Measurements from ENCODE around the gene HCN3.

The HCN3 gene

DNA sequence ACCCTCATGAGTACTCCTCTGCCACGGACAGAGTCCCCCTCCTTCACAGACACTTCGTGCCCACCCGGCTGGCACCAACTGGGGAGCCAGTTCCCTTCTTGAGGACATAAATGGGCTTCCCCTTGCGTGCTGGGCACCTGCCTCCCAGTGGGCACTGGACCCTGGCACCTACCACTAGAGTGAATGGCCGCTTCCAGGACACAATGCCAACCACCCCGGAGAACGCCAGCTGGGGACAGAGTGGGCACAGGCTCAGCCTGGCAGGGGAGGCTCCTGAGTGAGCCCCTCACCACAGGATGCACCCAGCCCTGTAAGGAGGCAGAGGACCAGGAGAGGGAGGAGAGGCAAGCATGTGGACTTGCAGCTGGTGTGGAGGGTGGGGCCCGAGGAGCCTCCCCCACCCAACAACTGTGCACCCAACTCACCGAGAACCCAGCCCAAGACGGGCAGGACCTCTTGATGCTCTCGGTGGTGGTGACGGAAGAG, 23.0 kb upstream of the HCN3 start:
- peak in 6 of 56 donors; percentile 15 to 48 (median 34) for DNase-seq

DNA sequence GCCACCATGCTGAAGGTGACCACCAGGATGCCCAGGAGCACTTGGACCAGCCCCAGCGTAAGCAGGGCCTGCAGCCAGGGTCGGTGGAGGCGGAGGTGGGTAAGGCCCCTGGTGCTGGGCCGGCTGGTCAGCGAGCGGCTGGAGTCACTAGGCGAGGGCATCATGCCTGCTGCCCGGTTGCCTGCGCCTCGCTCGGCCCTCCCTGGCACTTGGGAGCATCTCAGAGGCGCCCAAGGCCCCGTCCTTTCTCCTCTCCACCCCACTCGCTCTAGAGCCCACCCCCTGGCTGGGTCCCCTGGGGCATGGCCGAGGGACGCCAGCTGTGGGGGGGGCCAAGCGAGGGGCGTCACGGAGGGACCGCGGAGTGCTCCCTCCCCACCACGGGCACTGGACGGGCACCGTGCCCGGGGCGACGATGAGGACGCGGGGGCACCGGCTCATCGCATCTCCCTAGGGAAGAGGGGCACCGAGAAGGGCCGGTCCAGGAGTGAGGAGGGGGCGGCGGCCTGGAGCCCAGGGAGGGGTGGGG, 22.5 kb upstream of the HCN3 start:
- DNase-seq: peak in 15 of 56 donors; percentile 20 to 84 (median 53)

DNA sequence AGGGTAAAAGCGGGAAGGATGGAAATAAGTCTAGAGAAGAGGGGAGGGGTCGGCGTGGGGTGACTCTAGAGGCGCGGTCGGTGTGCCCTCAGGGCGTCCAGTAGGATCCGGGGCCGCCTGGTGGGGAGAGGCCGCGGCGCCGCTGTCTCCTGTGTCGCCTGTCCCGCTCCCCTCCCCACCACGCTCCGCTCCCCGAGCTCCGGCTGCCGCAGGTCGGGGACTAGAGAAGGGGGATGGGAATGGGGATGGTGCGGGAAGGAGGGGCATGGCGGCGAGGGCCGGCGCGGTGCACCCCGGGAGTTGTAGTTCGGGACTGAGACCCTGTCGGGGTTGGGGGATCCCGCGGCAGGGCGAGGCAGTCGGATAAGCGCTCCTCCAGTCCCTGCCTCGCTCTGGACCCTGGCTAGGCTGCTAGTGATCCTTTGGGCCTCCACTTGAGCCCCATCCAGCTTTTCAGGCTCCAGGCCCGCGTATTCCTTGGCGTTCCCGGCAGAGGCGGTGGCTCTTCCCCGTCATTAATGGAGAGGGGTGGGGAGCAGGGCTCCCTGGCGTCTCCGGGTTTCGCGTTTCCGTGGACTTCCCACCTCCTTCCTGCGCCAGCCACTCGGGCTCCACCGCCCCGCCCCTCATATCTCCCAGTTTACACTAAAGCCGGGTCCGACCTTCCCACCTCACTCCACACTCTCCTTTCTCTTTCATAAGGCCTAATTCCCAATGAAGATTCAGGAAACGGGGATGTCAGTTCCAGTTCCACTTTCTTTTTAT, 21.8 kb upstream of the HCN3 start, which contains the start of gene ENTREP3:
ENTREP3 (minus strand) TSS at position 241 of the 765 bp plus-strand sequence. CDS start 606 bp downstream, outside the sequence.
- peak; percentile 33 to 92 (median 79) for DNase-seq

DNA sequence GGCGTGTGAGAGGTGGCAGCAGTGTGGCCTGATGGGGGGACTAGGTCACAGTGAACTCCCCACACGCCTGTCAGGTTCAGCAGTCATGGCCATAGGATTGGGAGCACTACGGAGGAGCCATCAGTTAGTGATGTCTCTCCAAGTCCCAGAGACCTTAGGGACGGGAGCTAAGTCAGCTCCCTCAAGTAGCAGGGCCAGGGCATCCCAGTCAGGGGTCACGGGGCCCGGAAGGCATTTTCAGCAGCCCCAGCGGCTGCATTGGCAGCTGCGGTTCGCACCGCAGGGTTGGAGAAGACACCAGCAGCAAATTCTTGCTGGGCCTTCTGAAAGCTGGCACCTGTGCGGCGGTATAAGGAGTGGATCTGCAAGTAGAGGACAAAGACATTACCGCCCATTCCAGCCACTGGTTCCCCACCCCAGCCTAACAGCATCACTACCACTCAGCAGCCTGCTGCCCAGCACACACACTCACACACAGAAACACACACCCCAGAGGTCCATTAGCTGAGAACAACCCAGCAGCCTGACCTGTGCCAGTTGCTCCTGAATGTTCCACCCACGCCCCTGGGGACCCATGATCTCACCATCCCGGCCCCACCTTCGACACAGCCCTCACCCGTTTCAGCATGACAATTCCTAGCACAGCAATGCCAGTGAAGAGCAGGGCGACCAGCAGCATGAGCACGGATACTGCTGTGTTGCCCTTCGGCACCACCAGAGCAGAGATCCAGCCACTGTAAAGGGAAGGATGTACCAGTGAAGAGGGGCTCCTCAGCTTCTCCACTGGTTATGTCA, 21.0 kb upstream of the HCN3 start:
- no peak for DNase-seq

DNA sequence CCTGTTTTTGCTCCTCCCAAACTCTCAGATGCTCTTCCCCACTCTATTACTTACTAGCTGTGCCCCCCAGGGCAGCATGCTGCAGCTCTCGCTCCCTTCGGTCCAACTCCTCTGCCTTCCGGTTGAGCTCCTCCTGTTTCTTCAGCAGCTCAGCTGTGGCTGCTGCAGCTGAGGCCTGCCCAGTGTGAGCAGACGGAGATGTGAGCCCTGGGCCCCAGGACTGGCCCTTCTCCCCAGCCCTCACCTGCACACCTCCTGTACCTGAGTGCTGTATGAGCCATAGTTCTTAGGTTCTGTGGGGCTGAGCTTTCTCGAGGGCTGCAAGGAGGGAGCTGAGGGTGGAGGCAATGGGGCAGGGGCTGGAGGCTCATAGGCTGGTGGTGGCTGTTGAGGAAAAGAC, 17.0 kb upstream of the HCN3 start:
- DNase-seq: no peak

DNA sequence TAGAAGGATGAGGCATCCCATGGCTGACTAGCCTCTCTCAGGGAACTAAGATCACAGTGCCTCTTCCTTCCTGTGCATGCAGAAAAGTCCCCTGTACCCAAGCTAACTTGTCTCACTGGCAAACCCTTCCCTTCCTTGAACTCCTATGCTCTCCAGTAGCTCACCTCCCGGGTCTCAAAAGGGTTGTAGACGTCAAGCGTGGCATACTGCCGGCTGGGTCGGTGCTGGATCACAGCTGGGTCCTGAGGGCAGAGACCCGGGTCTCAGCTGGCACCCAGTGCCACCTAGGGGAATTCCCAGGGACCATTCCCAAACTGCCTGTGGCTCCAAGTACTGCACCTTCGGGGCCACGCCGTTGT, 15.8 kb upstream of the HCN3 start:
- DNase-seq: no peak

DNA sequence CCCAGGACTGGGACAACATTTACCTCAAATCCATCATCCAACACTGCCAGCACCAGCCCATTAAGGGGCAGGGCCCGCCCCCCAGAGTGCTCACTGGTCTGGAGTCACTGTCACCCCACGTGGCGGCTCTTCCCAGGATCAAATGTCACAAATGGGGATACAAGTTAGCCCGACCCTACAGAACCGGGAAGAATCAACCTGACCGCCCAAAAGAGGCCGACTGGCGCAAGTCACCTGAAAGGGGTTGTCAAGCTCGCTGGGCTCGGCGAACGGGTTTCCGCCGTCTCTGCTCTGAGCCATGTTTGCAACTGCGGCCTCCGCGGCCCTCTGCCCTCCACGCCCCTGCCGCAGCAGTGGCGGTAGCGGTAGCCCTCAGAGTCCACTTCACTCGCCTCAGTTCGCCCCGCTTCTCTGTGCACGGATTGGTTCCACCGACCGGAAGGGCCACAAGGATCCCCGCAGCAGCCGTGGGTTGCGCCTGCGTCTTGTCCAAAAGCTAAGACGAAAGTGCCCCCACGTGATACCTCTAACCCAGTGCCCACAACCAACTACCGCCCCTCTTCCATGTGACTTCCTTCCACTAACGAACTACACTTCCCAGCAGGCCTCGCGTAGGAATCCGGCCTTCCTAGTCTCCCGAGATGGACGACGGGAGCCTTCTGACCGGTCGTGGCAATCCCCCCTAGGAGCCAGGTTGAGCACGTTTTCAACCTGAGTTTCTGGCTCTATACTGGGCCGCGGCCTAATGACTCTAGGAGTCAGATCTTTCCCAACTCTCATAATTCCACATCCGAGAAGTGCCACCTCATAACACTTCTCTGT, 15.2 kb upstream of the HCN3 start, which contains the start of gene SCAMP3:
SCAMP3 (minus strand) TSS at position 509 of the 822 bp plus-strand sequence; CDS start at position 300, 209 bp downstream.
- peak; percentile 49 to 99 (median 95) for DNase-seq

DNA sequence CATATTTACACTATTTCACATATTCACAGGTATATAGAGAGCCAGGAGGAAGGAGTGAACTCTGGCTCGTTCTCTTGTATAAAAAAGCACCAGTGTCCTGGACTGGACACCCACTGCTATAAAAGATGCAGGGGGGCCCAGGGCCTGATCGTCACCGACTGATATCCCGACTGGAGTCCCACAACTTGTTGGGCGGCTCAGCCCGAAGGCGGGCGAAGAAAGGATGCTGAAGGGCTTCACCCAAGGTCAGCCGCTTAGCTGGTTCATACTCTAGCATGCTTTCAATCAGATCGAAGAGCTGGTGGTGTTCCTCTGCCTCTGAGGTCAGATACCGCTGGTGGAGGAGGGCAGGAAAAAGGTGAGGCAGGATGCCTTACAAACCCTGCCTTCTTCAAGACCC, 14.2 kb upstream of the HCN3 start:
- no peak for DNase-seq

DNA sequence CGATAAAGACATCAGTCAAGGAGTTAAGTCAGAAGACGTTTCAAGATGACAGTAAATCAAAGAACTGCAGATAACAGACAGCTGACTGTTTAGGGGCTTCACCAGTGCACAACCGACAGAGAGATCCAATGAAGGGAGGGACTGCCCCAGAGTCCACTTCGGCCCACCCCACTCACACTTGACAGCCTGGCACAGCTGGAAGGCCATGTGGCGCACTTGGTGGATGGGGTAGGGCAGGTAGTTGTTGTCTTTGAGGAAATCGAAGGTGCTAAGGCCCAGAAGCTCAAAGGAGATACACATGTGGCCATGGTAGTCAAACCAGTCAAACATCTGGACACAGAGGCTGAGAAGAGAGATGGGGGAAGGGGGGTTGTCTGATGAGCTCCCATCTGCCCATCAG, 10.7 kb upstream of the HCN3 start:
- DNase-seq: no peak

DNA sequence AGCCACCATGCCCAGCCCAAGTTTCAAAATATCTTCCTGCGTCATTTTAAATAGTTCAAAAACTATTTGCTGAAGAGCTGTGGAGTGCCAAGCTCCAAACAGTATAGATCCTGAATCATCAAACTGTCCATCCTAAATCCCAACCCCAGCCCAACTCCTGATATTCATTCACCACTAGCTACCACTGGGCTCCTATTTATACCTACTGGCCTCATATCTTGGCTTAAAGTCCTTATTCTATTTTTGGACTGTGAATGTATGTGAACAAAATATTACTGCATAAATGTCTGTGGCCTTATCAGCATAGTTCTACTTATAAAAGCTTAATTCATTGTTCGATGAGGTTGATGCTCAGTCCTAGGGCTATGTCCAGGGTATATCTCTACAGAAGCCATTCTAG, 9.9 kb upstream of the HCN3 start:
- no peak for DNase-seq

DNA sequence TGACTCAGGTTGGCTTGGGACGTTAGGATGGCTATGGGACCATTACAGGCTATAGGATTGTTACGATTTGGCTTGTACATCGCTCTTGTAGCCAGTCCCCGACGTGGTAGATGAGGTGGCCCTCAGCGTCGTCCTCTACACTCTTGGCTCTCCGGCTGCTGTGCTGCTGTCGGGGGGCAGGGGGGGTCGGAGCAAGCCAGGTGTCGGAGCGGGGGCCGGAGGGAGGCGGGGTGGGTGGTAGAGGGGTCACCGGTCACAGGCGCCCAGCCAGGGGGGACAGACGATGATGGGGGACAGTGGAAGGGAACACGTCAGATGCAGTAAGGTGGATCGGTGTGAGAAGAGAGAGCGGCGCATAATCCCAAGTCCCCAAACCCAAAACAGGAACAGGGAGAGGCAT, 8.6 kb upstream of the HCN3 start:
- DNase-seq: no peak

DNA sequence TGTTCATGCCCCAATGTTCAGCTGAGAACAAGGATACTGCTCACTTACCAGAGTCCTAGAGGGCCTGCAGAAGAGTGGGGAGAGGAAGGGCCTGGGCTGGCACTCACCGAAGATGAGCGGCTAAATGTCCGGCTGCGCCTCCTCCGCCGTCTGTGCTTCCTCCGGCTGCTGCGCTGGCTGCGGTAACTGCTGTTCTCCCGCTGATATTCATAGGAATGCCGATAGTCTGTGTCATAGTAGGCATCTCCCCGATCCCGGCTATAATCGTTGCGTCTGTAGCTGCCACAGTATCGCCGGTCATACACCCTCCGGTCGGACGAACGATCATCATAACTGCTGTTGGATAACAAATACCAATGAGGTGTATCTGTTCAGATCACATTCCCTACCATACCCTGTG, 7.9 kb upstream of the HCN3 start:
- no peak for DNase-seq

DNA sequence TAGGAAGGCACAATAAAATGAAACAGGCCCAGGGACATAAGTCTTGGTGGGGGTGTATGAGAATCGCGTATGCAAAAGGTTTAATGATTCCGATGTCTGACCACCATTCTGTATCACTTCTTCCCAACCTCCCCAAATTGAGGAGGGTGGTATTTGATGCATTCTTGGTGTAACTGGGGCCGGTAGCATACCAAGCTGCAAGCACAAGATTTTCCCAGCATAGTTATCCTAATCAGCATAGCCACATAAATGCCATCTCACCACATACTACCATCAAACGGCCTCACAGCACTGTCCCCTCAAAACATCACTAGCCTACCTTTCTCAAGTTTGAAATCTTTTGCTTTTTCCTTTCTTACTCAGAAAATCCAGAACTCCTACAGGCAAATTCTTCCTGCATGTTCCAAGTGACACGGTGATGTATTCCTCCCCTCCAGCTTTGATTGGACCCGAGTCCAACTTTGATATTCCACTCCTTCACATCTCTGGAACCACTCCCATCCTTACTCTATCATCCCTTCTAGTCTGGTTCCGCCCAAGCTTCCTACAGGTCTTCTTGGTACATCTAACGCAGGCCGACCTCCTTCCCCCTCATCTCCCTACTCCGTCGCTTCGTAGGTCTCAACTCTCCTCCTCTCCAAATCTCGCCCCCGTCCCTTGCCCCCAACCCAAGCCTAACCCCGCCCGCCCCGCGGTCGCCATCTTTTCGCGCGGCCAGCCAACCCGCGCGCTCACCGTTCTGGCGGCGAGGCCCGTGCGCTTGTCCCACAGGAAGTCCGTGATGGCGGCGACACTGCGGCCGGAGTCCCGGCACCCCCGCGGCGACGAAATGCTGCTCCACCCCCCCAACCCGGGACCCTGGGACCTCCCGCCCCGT, 4.6 kb upstream of the HCN3 start:
- DNase-seq: peak in 7 of 56 donors; percentile 52 to 80 (median 64)

DNA sequence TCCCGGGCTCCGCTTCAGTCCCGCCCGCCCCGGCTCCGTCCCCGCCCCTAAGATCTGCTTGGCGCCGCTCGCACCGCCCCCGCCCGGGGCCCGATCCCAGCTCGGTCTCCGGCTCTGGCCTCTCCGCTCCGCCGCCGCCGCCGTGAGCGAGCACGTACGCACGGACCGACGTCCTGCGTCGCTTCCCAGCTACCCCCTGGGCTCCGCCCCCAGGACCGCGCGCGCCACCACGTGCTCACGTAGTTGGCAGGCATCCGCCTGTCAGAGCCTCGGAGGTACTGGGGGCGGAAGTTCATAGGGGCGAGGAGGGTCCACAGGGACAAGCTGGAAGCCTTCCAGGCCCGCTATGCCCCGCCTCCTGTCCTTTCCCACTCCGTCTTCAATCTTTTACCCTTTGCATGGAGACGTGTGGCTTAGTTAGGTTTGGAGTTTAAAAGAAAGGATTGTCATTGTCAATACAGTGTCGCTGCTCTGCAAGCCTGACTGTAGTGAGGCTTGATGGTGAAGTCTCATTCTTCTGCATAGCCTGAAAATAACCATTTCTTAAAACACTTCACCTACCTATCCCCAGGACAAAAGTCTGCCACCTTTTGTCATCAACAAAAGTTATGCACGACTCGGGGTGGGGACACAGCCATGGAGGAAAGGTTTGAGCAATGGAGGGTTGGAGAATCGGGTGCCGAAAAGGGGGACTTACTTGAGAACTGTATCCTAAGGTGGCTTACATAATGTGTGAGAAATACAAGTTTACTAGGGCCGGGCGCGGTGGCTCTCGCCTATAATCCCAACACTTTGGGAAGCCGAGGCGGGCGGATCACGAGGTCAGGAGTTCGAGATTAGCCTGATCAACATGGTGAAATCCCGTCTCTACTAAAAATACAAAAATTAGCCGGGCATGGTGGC, 3.7 kb upstream of the HCN3 start, which contains the start of gene CLK2:
CLK2 (minus strand) TSS at position 162 of the 903 bp plus-strand sequence. CDS start 2,527 bp downstream, outside the sequence.
- peak in 55 of 56 donors; percentile 42 to 95 (median 87) for DNase-seq

DNA sequence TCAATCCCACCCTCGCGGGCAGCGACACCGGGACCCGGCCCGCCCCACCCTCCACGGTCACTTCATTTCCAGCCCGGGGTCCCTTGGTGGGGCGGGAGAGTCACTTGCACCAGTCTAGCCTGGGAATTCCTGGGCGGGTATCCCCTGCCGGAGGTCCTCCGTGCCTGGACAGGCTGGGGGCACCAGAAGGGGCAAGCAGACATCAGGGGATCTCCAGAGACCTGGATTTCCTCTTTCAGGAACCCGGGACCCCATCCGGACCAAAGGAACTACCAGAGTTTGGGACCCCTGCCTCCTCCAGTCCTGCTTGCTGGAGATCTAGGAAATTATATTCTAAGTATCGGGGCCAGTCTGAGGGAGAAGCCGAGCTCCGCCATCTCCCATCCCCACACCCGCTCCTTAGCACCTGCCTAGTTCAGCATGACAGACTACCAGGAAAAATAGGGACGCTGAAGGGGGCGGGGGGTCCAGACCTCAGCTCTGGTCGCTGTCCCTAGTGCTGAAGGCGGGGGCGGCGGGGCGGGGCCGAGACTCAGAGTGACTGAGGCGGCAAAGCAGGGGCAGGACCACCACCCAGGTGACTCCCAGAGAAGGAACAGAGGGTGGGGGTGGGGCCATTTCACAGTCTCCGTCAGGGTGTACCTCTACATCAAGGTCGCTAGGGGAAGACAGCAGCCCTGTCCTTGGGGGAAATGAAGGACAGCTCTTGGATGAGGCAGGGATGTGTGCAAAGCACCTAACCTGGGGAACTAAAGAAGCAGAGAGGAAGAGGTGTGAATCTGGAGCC, 832 bp downstream of the HCN3 start:
- DNase-seq: peak in 18 of 56 donors; percentile 11 to 47 (median 23)

DNA sequence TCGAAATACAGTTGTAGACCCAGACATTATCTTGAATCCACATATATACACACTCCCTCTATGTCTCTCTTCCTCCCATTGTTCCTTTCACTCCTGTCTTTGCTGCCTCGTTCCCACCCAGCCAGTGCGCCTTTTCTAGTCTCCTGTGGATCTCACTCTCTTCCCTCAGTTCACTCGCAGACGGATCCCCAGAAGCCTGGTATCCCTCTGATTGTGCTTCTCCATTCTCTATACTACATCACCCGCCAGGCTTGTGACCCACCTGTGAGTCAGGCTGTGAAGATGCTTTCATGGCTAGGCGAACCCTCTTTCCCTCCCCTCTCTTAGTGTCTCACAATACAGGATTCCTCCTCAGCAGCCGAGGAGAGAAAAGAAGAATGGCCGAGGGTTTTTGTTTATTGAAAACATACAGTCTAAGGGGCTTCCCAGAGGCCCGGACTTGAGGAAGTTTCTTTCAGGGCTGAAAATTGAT, 1.5 kb downstream of the HCN3 start:
- peak in 3 of 56 donors; percentile 26 to 44 (median 30) for DNase-seq

DNA sequence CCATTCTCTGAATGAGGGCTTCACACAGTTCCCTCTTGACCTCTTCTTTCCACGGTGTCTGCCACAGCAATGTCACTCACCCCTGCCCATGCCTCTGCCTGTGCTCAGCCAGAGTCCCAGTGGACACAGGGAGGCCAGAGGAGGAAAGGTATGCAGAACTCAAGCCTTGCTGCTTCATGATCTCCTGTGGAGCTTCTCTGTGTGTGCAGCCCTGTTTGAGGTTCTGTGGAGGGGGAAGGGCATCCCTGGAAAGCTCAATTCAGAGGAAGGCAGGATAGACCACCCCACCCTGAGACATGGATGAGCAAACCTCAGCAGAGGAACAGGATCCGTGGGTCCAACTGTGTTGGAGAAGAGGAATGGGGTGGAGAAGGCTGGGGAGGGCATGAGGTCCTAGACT, 2.0 kb downstream of the HCN3 start:
- DNase-seq: peak in 4 of 56 donors; percentile 5 to 17 (median 9)
